ENCODE data around the gene KRTAP2-4.

The KRTAP2-4 gene

DNA sequence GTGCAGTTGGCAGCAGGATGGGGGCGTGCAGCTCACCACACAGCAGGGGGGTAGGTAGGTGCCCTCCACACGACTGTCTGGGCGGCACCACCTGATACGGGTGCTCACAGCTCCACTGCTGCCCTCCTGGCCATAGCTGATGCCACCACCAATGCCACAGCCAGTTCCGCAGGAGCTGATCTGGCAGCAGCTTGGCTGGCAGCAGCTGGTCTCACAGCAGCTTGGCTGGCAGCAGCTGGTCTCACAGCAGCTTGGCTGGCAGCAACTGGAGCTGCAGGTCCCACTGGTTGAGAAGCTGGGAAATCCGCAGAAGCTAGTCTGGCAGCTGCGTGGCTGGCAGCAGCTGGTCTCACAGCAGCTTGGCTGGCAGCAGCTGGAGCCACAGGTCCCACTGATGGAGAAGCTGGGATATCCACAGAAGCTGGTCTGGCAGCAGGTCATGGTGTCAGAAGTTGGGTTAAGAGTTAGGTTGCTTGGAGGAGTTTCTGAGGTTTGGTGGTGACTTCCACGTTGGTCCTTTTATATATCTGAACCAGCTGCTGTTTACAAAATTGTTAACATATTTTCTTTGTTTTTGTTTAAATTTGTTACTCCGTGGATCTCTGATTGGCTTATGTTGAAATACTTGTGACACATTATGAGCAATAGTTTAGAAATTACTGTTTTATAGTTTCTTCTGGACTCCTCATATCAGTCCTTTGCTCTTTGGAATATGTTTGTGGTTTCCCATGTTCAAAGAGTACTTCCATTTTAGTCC, 38.8 kb downstream of the KRTAP2-4 start, which contains the start of gene KRTAP1-5:
TSS of gene KRTAP1-5 (minus strand) at position 494 of the 757 bp plus-strand sequence. CDS start at position 441, 53 bp downstream.
- Histone ChIP-seq H3K36me3 (ENCODE audit: insufficient read depth, low read length) (no peaks in the 10 kb centered on the region), H3K9me3 (ENCODE audit: low read depth, low read length) (no peaks in the 10 kb centered on the region), H3K4me3 (no peak within 1 kb of the TSS), H3K27ac (no peak within 1 kb of the TSS), H3K9ac (ENCODE audit: insufficient read length) (no peak within 1 kb of the TSS)
- no peak for DNase-seq (ENCODE audit: low read depth, low spot score)
- no peak for TF ChIP-seq FOXP2 (optimal IDR thresholded peaks at IDR 0.05; ENCODE audit: control extremely low read depth, extremely low read length, insufficient read depth)
- no peak for TF ChIP-seq POLR2AphosphoS5 (IDR thresholded peaks at IDR 0.05; ENCODE audit: borderline replicate concordance, low read depth, low read length)
- no peak for TF ChIP-seq EZH2 (IDR thresholded peaks at IDR 0.05)

DNA sequence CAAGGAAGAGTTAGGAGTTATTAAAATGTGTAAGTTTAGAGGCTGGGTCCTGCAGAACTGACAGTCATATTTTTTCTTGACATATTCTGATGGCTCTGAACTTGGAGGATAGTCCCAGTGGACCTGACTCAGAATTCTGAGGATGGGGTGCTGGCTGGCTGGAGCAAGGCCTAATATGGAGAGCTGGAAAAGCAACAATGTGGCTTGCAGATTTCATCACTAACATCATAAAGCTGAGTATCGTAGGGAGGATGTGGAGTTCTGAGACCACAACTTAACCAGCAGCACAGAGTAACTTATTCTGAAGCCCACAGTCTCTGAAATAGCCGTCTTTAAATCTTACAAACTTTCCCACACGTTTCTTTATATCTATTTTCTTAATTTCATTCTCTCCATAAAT, 41.0 kb downstream of the KRTAP2-4 start:
- Histone ChIP-seq H3K36me3 (ENCODE audit: insufficient read depth, low read length) (no peaks in the 10 kb centered on the region), H3K27ac (no peak overlapping the region), H3K9me3 (ENCODE audit: low read depth, low read length) (no peaks in the 10 kb centered on the region), H3K4me3 (no peak overlapping the region), H3K9ac (ENCODE audit: insufficient read length) (no peak overlapping the region)
- no peak for DNase-seq (ENCODE audit: low read depth, low spot score)
- TF ChIP-seq POLR2AphosphoS5 (IDR thresholded peaks at IDR 0.05; ENCODE audit: borderline replicate concordance, low read depth, low read length) (no peak), EZH2 (IDR thresholded peaks at IDR 0.05) (no peak), FOXP2 (optimal IDR thresholded peaks at IDR 0.05; ENCODE audit: control extremely low read depth, extremely low read length, insufficient read depth) (no peak)

DNA sequence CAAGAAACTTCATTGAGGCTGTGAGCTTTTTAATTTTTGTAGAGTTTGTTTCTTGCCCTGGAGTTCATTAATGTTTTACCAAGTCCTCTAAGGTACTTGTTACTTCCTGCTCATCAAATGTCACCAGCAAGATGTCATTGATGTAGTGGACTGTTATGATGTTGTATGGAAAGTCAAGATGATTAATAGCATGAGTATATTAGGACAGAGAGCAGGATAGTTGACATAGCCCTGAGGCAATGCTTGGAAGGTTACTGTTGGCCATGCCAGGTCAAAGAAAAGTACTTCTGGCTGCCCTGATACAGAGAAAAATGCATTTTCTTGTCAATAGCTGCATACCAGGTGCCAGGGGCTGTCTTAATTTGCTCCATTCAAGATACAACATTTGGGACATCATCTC, 45.3 kb downstream of the KRTAP2-4 start:
- H3K9me3 ChIP-seq (ENCODE audit: low read depth, low read length): no peaks in the 10 kb centered on the region
- no peak overlapping the region for H3K9ac ChIP-seq (ENCODE audit: insufficient read length)
- DNase-seq (ENCODE audit: low read depth, low spot score): no peak
- H3K4me3 ChIP-seq: no peak overlapping the region
- TF ChIP-seq POLR2AphosphoS5 (IDR thresholded peaks at IDR 0.05; ENCODE audit: borderline replicate concordance, low read depth, low read length) (no peak), EZH2 (IDR thresholded peaks at IDR 0.05) (no peak)
- H3K27ac ChIP-seq: no peak overlapping the region
- no peaks in the 10 kb centered on the region for H3K36me3 ChIP-seq (ENCODE audit: insufficient read depth, low read length)

DNA sequence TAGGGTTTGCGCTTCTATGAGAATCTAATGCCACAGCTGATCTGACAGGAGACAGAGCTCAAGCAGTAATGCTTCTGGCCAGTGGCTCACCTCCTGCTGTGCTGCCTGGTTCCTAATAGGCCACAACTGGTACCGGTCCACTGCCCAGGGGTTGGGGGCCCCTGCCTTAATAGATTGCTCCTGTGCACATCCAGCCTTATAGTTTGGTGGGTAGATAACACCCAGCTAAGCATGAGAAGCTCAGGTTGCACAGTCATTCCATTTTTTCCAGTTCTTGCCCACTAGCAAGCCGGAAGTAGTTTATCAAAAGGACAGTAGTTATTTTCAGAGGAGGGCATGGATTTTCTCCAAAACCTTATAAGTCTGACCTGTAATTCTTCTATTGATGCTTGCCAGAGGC, 46.3 kb downstream of the KRTAP2-4 start:
- Histone ChIP-seq H3K27ac (no peak overlapping the region), H3K9me3 (ENCODE audit: low read depth, low read length) (no peaks in the 10 kb centered on the region), H3K36me3 (ENCODE audit: insufficient read depth, low read length) (no peaks in the 10 kb centered on the region), H3K9ac (ENCODE audit: insufficient read length) (no peak overlapping the region), H3K4me3 (no peak overlapping the region)
- DNase-seq (ENCODE audit: low read depth, low spot score): no peak
- TF ChIP-seq POLR2AphosphoS5 (IDR thresholded peaks at IDR 0.05; ENCODE audit: borderline replicate concordance, low read depth, low read length): no peak
- TF ChIP-seq EZH2 (IDR thresholded peaks at IDR 0.05): no peak

DNA sequence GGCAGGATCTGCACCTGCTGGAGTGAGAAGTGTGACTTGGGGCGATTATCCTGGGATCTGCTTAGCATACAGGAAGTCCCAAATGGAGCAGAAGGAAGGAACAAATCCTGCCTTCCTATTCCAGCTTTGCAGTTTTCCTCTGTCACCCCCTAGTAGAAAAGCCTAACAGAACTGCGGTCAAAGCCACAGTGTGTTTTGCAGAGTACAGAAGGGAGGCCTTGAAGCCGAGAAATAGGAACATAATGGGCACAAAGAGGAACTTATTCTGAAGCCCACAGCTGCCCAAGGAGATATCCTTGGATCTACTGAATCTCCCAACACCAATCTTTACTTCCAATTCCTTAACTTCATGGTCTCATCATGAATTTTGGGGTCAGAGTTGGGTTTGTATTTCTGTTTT, 47.1 kb downstream of the KRTAP2-4 start:
- no peak overlapping the region for H3K9ac ChIP-seq (ENCODE audit: insufficient read length)
- no peak for TF ChIP-seq EZH2 (IDR thresholded peaks at IDR 0.05)
- no peak for TF ChIP-seq POLR2AphosphoS5 (IDR thresholded peaks at IDR 0.05; ENCODE audit: borderline replicate concordance, low read depth, low read length)
- no peak for TF ChIP-seq FOXP2 (optimal IDR thresholded peaks at IDR 0.05; ENCODE audit: control extremely low read depth, extremely low read length, insufficient read depth)
- no peak for DNase-seq (ENCODE audit: low read depth, low spot score)
- no peaks in the 10 kb centered on the region for H3K9me3 ChIP-seq (ENCODE audit: low read depth, low read length)
- H3K36me3 ChIP-seq (ENCODE audit: insufficient read depth, low read length): no peaks in the 10 kb centered on the region
- H3K27ac ChIP-seq: no peak overlapping the region
- no peak overlapping the region for H3K4me3 ChIP-seq

DNA sequence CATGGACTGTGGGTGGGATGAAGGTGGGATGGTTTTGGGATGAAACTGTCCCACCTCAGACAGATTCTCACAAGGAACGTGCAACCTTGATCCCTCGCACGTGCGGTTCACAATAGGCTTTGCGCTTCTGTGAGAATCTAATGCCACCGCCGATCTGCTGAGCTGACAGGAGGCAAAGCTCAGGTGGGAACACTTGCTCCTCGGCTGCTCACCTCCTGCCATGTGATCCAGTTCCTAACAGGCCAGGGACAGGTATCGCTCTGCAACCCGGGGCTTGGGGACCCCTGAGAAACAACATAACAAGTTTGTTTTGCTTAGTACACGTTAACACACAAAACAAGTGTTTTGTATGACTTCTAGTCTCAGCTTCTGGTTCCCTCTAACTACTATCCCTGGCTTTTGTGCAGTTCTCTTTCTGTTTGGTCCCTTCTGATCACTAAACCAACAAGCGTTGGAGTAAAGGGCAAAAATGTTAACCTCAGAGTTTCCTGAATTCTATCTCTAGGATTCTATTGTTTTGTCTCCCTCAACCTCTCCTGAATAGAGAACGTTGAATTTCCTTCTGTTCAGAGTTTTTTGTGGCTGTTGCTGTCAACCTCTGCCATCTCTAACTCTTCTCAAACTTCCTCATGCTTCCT, 49.0 kb downstream of the KRTAP2-4 start:
- H3K9me3 ChIP-seq (ENCODE audit: low read depth, low read length): no peaks in the 10 kb centered on the region
- no peak for TF ChIP-seq FOXP2 (optimal IDR thresholded peaks at IDR 0.05; ENCODE audit: control extremely low read depth, extremely low read length, insufficient read depth)
- TF ChIP-seq POLR2AphosphoS5 (IDR thresholded peaks at IDR 0.05; ENCODE audit: borderline replicate concordance, low read depth, low read length): no peak
- TF ChIP-seq EZH2 (IDR thresholded peaks at IDR 0.05): no peak
- DNase-seq (ENCODE audit: low read depth, low spot score): no peak

DNA sequence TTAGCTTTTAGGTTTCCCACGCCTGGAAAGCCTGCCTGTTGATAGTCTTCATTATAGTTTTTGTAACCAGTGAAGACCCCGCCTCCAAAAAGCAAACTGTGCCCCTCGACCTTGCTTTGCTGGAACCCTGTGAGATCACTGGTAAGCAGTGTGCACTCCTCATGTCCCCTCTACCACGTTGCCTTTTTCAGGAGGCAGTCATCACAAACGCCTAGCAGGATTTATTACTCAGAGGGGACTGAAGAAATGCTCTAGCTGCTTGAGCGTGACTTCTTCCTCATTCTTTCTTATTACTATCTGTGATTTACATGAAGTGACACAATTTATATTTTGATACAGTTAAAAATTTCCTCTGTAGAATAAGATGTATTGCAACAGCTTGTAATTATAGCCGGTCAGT, 50.2 kb downstream of the KRTAP2-4 start:
- H3K9ac ChIP-seq (ENCODE audit: insufficient read length): no peak overlapping the region
- TF ChIP-seq EZH2 (IDR thresholded peaks at IDR 0.05) (no peak), FOXP2 (optimal IDR thresholded peaks at IDR 0.05; ENCODE audit: control extremely low read depth, extremely low read length, insufficient read depth) (no peak), POLR2AphosphoS5 (IDR thresholded peaks at IDR 0.05; ENCODE audit: borderline replicate concordance, low read depth, low read length) (no peak)
- no peak overlapping the region for H3K27ac ChIP-seq
- DNase-seq (ENCODE audit: low read depth, low spot score): no peak
- H3K36me3 ChIP-seq (ENCODE audit: insufficient read depth, low read length): no peaks in the 10 kb centered on the region
- no peak overlapping the region for H3K4me3 ChIP-seq
- no peaks in the 10 kb centered on the region for H3K9me3 ChIP-seq (ENCODE audit: low read depth, low read length)

More for the DNA sequence above, 49.0 kb downstream of the KRTAP2-4 start:
- no peak overlapping the region for H3K27ac ChIP-seq
- H3K36me3 ChIP-seq (ENCODE audit: insufficient read depth, low read length): no peaks in the 10 kb centered on the region
- no peak overlapping the region for H3K4me3 ChIP-seq
- H3K9ac ChIP-seq (ENCODE audit: insufficient read length): no peak overlapping the region
